Measurements from ENCODE around the gene HECTD1.
"Not testable (repeated sequence)": the region's sequence is repeated elsewhere in the genome, so short reads cannot be mapped to it uniquely, and the experiment has no call there.

The HECTD1 gene

DNA sequence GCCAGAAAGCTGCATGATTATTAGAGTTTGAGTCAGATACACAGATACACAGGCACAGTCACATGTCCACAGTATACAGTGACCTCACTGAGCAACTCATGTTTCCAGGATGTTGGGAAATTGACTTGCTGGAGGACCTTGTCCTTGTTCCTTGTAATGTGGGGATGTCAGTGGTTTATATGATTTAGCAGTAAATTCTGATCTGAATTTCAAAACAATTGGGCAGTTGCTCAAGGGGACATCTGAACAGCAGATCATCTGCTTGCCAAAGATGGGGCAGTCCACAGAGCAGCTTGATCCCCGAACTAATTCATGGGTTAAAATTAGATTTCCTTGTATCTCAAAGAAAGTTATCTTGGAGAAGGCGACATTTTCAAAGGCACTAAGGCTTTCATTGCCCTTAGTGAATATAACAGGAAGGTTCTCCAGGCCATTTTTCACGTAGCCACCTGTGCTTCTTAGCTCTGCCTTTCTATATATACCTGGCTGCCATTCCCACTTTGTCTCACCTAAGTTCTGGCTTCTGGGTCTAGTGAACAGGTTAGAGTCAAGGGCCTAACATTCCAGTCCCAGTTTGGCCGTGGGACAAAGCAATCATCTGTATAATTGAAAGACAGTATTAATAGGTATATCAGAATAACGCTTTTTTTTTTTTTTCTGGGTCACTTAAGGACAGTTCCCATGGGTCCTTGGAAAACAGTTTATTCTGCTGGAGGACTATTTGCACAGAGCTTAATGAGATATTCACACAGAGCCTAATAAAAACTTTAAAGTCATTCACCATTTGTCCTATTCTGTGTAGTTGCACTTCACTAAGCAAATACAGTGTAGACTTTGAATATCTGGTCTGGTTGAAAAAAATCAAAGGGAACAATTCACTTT, 116.5 kb downstream of the HECTD1 start:
- peak; percentile 39 for DNase-seq

DNA sequence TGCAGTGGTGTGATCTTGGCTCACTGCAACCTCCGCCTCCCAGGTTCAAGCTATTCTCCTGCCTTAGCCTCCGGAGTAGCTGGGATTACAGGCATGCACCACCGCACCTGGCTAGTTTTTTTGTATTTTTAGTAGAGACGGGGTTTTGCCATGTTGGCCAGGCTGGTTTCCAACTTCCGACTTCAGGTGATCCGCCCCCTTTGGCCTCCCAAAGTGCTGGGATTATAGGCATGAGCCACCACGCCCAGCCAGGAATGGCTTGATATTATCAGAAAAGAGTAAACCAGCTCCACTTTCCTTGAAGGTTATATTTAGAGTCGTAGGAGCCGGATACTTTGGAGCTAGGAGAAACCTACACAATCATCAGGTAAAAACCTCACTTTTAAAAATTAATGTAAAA, 121.1 kb downstream of the HECTD1 start:
- DNase-seq = not testable (repeated sequence)

DNA sequence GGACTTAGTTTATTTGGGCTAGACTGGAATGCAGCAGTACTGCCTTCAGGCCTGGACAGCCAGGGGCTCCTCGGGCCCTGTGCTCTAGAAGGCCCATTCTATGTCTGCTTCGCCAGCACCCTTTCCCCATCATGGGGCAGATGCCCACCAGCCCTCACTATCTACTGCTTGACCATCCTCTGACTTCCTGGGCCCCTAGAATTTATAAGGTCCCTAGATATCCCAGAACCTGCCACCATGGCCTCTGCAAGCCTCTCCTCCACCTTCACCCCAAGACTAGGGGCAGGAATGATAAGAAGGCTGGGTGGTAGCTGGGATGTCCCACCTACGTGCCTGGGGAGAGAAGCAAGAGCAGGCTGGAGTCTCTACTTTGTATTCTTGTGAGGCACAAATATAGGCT, 122.6 kb downstream of the HECTD1 start:
- DNase-seq = no peak

GRCh38 chr14:31084385-31084784, 123.2 kb downstream of the HECTD1 start:
- no peak for DNase-seq

- no peak for DNase-seq
Measured at GRCh38 chr14:31083781-31084180, 123.8 kb downstream of the HECTD1 start.

- no peak for DNase-seq
Measured at GRCh38 chr14:31080484-31080883, 127.1 kb downstream of the HECTD1 start.

DNA sequence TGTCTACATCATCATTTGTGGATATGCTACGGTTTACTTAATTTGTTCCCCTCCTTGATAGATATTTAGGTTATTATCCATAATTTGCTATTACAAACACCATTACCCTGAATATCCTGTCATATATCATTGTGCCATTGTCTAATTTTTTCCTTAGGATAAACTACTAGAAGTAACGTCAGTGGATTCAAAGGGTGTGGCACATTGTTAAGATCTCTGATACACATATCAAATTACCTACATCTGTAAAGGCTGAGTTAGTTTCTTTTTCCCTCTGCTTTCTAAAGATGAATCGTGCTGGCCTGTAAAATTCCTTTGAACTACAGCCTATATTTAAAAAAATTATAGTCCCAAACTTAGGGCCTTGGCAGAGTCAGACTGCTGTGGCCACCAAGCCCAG, 127.5 kb downstream of the HECTD1 start:
- DNase-seq = peak; percentile 6

DNA sequence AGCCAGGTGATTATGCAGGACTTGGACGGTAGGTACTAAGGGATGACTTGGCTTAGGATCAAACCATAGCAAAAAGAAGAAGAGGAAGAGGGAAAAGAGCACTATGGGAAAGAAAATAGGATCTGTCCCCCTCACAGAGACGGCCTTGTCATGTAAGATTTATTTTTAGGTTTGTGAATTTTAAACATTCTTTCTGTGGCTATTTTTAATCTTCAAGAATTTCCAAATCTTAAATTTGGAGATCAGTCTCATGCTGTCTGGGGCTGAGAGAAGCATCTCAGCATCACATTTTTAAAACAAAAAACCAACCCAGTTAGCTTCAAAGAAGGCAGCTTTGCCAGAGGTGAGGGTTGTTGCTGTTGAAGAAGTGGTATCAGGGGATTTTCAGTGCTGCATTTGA, 128.8 kb downstream of the HECTD1 start:
- no peak for DNase-seq

DNA sequence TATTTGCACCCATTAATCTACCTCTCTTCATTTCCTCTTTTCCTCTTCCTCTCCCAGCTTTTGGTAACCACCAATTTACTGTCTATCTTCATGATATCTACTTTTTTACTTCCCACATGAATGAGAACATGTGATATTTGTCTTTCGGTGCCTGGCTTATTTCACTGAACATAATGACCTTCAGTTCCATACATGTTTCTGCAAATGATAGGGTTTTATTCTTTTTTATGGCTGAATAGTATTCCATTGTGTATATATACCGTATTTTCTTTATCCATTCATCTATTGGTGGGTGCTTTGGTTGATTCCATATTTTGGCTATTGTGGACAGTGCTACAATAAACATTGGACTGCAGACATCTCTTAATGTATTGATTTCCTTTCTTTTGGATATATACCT, 132.4 kb downstream of the HECTD1 start:
- no peak for DNase-seq

DNA sequence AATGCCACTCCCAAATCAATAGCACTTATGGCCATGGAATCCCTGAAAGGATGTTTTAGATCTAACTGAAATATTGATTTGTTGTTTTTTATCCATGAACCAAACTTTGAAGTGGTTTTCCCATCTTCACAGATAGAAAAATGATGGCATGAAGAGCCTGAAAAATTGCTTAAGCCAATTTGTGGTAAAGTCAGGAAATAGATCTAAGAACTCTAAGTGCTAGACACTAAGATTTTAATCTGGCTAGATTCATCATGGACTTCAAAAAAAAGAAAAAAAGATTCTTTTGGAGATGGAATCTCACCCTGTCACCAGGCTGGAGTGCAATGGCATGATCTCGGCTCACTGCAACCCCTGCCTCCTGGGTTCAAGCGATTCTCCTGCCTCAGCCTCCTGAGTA, 136.4 kb downstream of the HECTD1 start:
- DNase-seq = no peak

GRCh38 chr14:31070431-31070830, 137.2 kb downstream of the HECTD1 start:
- no peak for DNase-seq

GRCh38 chr14:31069343-31069742, 138.2 kb downstream of the HECTD1 start:
- no peak for DNase-seq

DNA sequence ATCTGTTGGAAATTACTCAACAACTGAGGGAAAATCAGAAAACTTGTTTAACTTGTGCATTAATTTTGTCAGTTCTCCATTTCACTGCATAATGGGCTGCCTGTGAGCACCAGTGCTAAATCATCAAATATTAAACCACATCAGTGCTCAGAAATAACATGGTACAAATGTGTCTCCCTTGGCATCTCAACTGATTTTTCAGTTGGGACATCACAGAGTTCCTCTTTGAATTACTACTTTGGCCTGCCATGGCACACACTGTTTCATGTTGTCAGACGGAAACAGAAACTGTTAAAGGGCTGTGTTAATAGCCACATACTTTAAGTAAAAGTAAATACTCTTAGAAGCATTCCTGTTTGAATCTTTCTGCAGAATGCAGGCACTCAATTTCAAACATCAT, 139.4 kb downstream of the HECTD1 start:
- DNase-seq = no peak

DNA sequence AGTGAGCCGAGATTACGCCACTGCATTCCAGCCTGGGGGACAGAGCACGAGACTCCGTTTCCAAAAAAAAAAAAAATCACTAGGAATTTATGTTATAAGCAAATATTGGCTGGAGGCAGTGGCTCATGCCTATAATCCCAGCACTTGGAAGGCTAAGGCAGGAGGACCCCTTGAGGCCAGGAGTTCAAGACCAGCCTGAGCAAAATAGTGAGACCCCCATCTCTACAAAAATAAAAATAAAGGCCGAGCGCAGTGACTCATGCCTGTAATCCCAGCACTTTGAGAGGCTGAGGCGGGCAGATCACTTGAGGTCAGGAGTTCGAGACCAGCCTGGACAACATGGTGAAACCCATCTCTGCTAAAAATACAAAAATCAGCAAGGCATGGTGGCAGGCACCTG, 144.7 kb downstream of the HECTD1 start:
- not testable (repeated sequence) for DNase-seq

DNA sequence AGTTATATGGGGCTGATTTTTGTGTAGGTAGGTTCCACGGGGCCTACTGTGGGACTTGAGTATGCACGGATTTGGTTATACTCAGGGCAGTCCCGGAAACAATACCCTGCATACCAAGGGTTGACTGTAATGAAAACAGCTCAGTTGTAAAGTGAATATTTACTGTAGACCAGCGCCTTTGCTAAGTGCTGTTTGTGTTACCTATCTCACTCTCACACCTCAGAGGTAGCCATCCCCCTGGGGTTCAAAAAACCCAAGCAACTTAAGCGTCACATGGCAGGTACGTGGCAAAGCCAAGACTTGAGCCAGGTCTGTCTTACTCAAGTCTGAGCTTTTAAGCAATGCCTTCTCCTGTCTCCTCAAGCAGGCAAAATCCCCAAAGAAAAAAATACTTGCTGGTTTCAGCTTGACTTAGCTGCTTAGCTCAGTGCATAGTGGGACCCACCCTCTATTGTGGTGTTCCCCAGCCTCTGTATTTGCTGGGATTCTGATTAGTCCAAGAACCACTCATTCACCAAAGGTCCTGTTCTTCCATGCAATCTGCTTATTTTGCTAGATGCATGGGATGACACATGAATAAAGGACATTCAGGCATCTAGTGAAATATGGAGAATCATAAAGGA, 147.2 kb downstream of the HECTD1 start:
- no peak for DNase-seq

- DNase-seq = no peak
Measured at GRCh38 chr14:31059152-31059924, 148.3 kb downstream of the HECTD1 start.

GRCh38 chr14:31057701-31058364, 149.8 kb downstream of the HECTD1 start:
- DNase-seq = no peak

DNA sequence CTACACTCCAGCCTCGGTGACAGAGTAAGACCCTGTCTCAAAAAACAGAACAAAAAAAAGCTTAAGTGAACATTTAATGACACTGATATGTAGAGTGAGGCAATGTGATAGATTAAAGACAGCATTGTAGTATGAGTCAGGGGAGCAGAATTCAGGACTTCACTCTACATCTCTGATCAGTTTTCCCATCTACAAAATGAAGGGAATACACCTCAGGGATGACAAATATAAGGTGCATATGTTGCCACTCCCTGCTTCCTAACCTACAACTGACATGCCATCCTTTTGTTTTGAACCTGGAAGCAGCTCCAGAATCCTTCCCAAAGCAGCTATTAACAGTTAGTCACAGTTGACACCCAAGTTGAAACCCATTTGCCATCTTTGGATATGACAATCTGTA, 150.6 kb downstream of the HECTD1 start:
- DNase-seq = no peak

GRCh38 chr14:31052905-31053586, 154.5 kb downstream of the HECTD1 start:
- DNase-seq = not testable (repeated sequence)

- DNase-seq = no peak
Measured at GRCh38 chr14:31051511-31051910, 156.1 kb downstream of the HECTD1 start.

DNA sequence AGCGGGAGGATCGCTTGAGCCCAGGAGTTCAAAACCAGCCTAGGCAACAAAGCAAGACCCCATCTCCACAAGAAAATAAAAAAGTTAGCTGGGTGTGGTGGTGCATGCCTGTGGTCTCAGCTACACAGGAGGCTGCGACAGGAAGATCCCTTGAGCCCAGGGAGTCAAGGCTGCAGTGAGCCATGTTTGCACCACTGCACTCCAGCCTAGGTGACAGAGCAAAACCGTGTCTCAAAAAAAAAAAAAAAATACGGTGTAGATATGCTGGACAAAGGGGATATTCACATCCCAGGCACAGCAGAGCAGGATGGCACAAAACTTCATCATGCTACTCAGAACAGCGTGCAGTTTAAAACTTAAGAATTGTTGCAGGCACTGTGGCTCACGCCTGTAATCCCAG, 156.6 kb downstream of the HECTD1 start:
- DNase-seq = no peak
